Measurements from ENCODE around the gene TMEM45B.
A peak's percentile ranks its signal among the peaks of the same experiment; 100 is the strongest.
"Not testable (repeated sequence)": the region's sequence is repeated elsewhere in the genome, so short reads cannot be mapped to it uniquely, and the experiment has no call there.

Gene TMEM45B

GRCh38 chr11:129836979-129837378, 21.3 kb downstream of the TMEM45B start:
- H2AFZ ChIP-seq (ENCODE audit: low read depth, low read length) = no peak overlapping the region

GRCh38 chr11:129840236-129840635, 24.6 kb downstream of the TMEM45B start:
- Histone ChIP-seq H3K27me3 (ENCODE audit: low read depth, low read length) (0 out of 2 replicates have a peak, but pooled peaks cover 6% of the 10 kb centered on the region), H3K36me3 (replicated peaks; ENCODE audit: low read depth, low read length) (no peaks in the 10 kb centered on the region), H3K9me3 (ENCODE audit: insufficient read depth, low read length) (no peaks in the 10 kb centered on the region), H3K27ac (ENCODE audit: low read length) (no peak overlapping the region), H4K20me1 (ENCODE audit: insufficient read depth, low read length) (no peaks in the 10 kb centered on the region), H2AFZ (ENCODE audit: low read depth, low read length) (no peak overlapping the region), H3K4me2 (ENCODE audit: low read length) (peak overlapping the region; percentile 33), H3K9ac (ENCODE audit: low read length) (no peak overlapping the region), H3K4me3 (ENCODE audit: low read length) (no peak overlapping the region), H3K4me1 (ENCODE audit: low read length) (peaks cover 3% of the 10 kb centered on the region; the same call in 1 of the 2 replicates), H3K79me2 (ENCODE audit: low read length) (no peaks in the 10 kb centered on the region)
- no peak for TF ChIP-seq CTCF (IDR thresholded peaks at IDR 0.05; ENCODE audit: low read depth, low read length)

More at GRCh38 chr11:129836979-129837378, 21.3 kb downstream of the TMEM45B start:
- Histone ChIP-seq H3K27me3 (ENCODE audit: low read depth, low read length) (no peaks in the 10 kb centered on the region), H3K4me3 (ENCODE audit: low read length) (no peak overlapping the region), H3K4me1 (ENCODE audit: low read length) (peaks cover 3% of the 10 kb centered on the region; the same call in 1 of the 2 replicates), H3K9me3 (ENCODE audit: insufficient read depth, low read length) (no peaks in the 10 kb centered on the region), H3K36me3 (replicated peaks; ENCODE audit: low read depth, low read length) (no peaks in the 10 kb centered on the region), H3K79me2 (ENCODE audit: low read length) (no peaks in the 10 kb centered on the region), H3K27ac (ENCODE audit: low read length) (no peak overlapping the region), H3K9ac (ENCODE audit: low read length) (no peak overlapping the region), H4K20me1 (ENCODE audit: insufficient read depth, low read length) (no peaks in the 10 kb centered on the region), H3K4me2 (ENCODE audit: low read length) (no peak overlapping the region)
- TF ChIP-seq CTCF (IDR thresholded peaks at IDR 0.05; ENCODE audit: low read depth, low read length) = no peak
- no peak for TF ChIP-seq EZH2phosphoT487 (IDR thresholded peaks at IDR 0.05; ENCODE audit: low read depth)

- Histone ChIP-seq H3K36me3 (replicated peaks; ENCODE audit: low read depth, low read length) (no peaks in the 10 kb centered on the region), H2AFZ (ENCODE audit: low read depth, low read length) (no peak overlapping the region), H3K79me2 (ENCODE audit: low read length) (no peaks in the 10 kb centered on the region), H3K9ac (ENCODE audit: low read length) (no peak overlapping the region), H3K4me3 (ENCODE audit: low read length) (no peak overlapping the region), H3K9me3 (ENCODE audit: insufficient read depth, low read length) (no peaks in the 10 kb centered on the region), H3K27me3 (ENCODE audit: low read depth, low read length) (0 out of 2 replicates have a peak, but pooled peaks cover 6% of the 10 kb centered on the region), H4K20me1 (ENCODE audit: insufficient read depth, low read length) (no peaks in the 10 kb centered on the region), H3K4me2 (ENCODE audit: low read length) (no peak overlapping the region), H3K4me1 (ENCODE audit: low read length) (peaks cover 3% of the 10 kb centered on the region; the same call in 1 of the 2 replicates), H3K27ac (ENCODE audit: low read length) (no peak overlapping the region)
- TF ChIP-seq EZH2phosphoT487 (IDR thresholded peaks at IDR 0.05; ENCODE audit: low read depth) (no peak), CTCF (IDR thresholded peaks at IDR 0.05; ENCODE audit: low read depth, low read length) (no peak)
Observed at GRCh38 chr11:129842138-129842537, 26.5 kb downstream of the TMEM45B start.

- TF ChIP-seq CTCF (IDR thresholded peaks at IDR 0.05; ENCODE audit: low read depth, low read length) = no peak
- no peak for TF ChIP-seq EZH2phosphoT487 (IDR thresholded peaks at IDR 0.05; ENCODE audit: low read depth)
- Histone ChIP-seq H3K4me3 (ENCODE audit: low read length) (no peak overlapping the region), H3K4me1 (ENCODE audit: low read length) (no peaks in the 10 kb centered on the region), H3K9me3 (ENCODE audit: insufficient read depth, low read length) (no peaks in the 10 kb centered on the region), H2AFZ (ENCODE audit: low read depth, low read length) (no peak overlapping the region), H3K27me3 (ENCODE audit: low read depth, low read length) (0 out of 2 replicates have a peak, but pooled peaks cover 6% of the 10 kb centered on the region), H3K9ac (ENCODE audit: low read length) (no peak overlapping the region), H4K20me1 (ENCODE audit: insufficient read depth, low read length) (no peaks in the 10 kb centered on the region), H3K27ac (ENCODE audit: low read length) (no peak overlapping the region), H3K36me3 (replicated peaks; ENCODE audit: low read depth, low read length) (no peaks in the 10 kb centered on the region), H3K79me2 (ENCODE audit: low read length) (no peaks in the 10 kb centered on the region), H3K4me2 (ENCODE audit: low read length) (no peak overlapping the region)
Observed at GRCh38 chr11:129846508-129847335, 31.1 kb downstream of the TMEM45B start.

GRCh38 chr11:129847361-129847760, 31.7 kb downstream of the TMEM45B start:
- H3K27me3 ChIP-seq (ENCODE audit: low read depth, low read length); H4K20me1 ChIP-seq (ENCODE audit: insufficient read depth, low read length); H3K4me1 ChIP-seq (ENCODE audit: low read length); H3K27ac ChIP-seq (ENCODE audit: low read length); H3K36me3 ChIP-seq (replicated peaks; ENCODE audit: low read depth, low read length); H3K9ac ChIP-seq (ENCODE audit: low read length); H3K79me2 ChIP-seq (ENCODE audit: low read length); H3K4me3 ChIP-seq (ENCODE audit: low read length); H2AFZ ChIP-seq (ENCODE audit: low read depth, low read length); H3K9me3 ChIP-seq (ENCODE audit: insufficient read depth, low read length); H3K4me2 ChIP-seq (ENCODE audit: low read length): not testable (repeated sequence)

Data from OCI-LY3 (cell line).